Measurements from ENCODE around the gene OBP2B. TPM values are rescaled to one million over a fixed set of nuclear protein-coding genes. Genes with fewer than 3 reads are reported as not detected.

The OBP2B gene
- total RNA-seq, 1 experiment from 2014 or later: not detected

Other genes starting within 250 kb of the OBP2B start
- 0.05 TPM in 1 of 2 replicates, not detected in the other for gene GFI1B, start 230.6 kb downstream of the OBP2B start, total RNA-seq (2014; rRNA removed; shearing (Covaris generic))
- gene GTF3C5, start 178.3 kb downstream of the OBP2B start, total RNA-seq (2014; rRNA removed; shearing (Covaris generic)): 60.7 and 64.8 TPM in 2 replicates
- 0.61 TPM in 1 of 2 replicates, not detected in the other for gene CEL, start 147.3 kb downstream of the OBP2B start, total RNA-seq (2014; rRNA removed; shearing (Covaris generic))
- gene RALGDS, start 88.0 kb downstream of the OBP2B start, total RNA-seq (2014; rRNA removed; shearing (Covaris generic)): 8.6 and 11.4 TPM in 2 replicates
- gene GBGT1, start 45.3 kb downstream of the OBP2B start, total RNA-seq (2014; rRNA removed; shearing (Covaris generic)): not detected in 2 replicates
- gene ABO, start 66.0 kb upstream of the OBP2B start, total RNA-seq (2014; rRNA removed; shearing (Covaris generic)): not detected in 2 replicates
- 15.5 and 29.0 TPM in 2 replicates for gene SURF6, start 126.9 kb upstream of the OBP2B start, total RNA-seq (2014; rRNA removed; shearing (Covaris generic))
- gene MED22, start 138.9 kb upstream of the OBP2B start, total RNA-seq (2014; rRNA removed; shearing (Covaris generic)): 19.7 and 20.4 TPM in 2 replicates
- gene RPL7A, start 139.0 kb upstream of the OBP2B start, total RNA-seq (2014; rRNA removed; shearing (Covaris generic)): 1,201 and 1,667 TPM in 2 replicates
- 44.5 and 45.0 TPM in 2 replicates for gene SURF1, start 147.2 kb upstream of the OBP2B start, total RNA-seq (2014; rRNA removed; shearing (Covaris generic))
- gene SURF2, start 147.3 kb upstream of the OBP2B start, total RNA-seq (2014; rRNA removed; shearing (Covaris generic)): 16.5 and 19.6 TPM in 2 replicates
- 281 and 393 TPM in 2 replicates for gene SURF4, start 166.8 kb upstream of the OBP2B start, total RNA-seq (2014; rRNA removed; shearing (Covaris generic))
- gene STKLD1, start 167.1 kb upstream of the OBP2B start, total RNA-seq (2014; rRNA removed; shearing (Covaris generic)): 0.63 TPM in 1 of 2 replicates, not detected in the other
- 15.6 and 21.6 TPM in 2 replicates for gene REXO4, start 208.8 kb upstream of the OBP2B start, total RNA-seq (2014; rRNA removed; shearing (Covaris generic))
- 0.24 and 0.88 TPM in 2 replicates for gene ADAMTS13, start 213.1 kb upstream of the OBP2B start, total RNA-seq (2014; rRNA removed; shearing (Covaris generic))